BLaER1 treated with 17β-estradiol and CSF1 and Interleukin-3, amounts not matched to agents 10 nM and 100 nM (cell line): Measurements from ENCODE around the gene SLC66A1.

Source experiments
- H3K27ac ChIP-seq, 11 experiments: shearing (Covaris generic); formaldehyde crosslinking; 2 replicates each; pipeline ENCODE4 v1.8.1; 2022
- H3K27me3 ChIP-seq, 11 experiments: shearing (Covaris generic); formaldehyde crosslinking; 2 replicates each; pipeline ENCODE4 v1.8.1; 2022
- H3K36me3 ChIP-seq, 11 experiments: shearing (Covaris generic); formaldehyde crosslinking; 2 replicates each; pipeline ENCODE4 v1.8.1; 2022
- H3K4me1 ChIP-seq, 10 experiments: shearing (Covaris generic); formaldehyde crosslinking; 2 replicates each; pipeline ENCODE4 v1.8.1; 2022
- H3K4me2 ChIP-seq, 11 experiments: shearing (Covaris generic); formaldehyde crosslinking; 2 replicates each; pipeline ENCODE4 v1.8.1; 2022
- H3K4me3 ChIP-seq, 10 experiments: shearing (Covaris generic); formaldehyde crosslinking; 2 replicates each; pipeline ENCODE4 v1.8.1; 2022
- H3K9ac ChIP-seq, 11 experiments: shearing (Covaris generic); formaldehyde crosslinking; 2 replicates each; pipeline ENCODE4 v1.8.1; 2022
- H3K9me3 ChIP-seq, 11 experiments: shearing (Covaris generic); formaldehyde crosslinking; replicated peaks in 1 of 11; 2 replicates each; pipeline ENCODE4 v1.8.1; 2022
- H4K20me1 ChIP-seq, 11 experiments: shearing (Covaris generic); formaldehyde crosslinking; 2 replicates each; pipeline ENCODE4 v1.8.1; 2022
- Cebpa-rat ChIP-seq, 11 experiments: shearing (Covaris generic); IDR thresholded peaks; 2 replicates each; pipeline ENCODE4 v1.8.1; 2022

The SLC66A1 gene

GRCh38 chr1:19356266-19356665 is 44.1 kb downstream of the SLC66A1 start:
- Histone ChIP-seq H3K4me3 (no peak overlapping the region), H3K9me3 (no peaks in the 10 kb centered on the region), H3K36me3 (peaks cover 65 to 99% (median 86%) of the 10 kb centered on the region in 11 experiments), H3K27ac (no peak overlapping the region), H3K27me3 (no peaks in the 10 kb centered on the region), H4K20me1 (peaks cover 29 to 100% (median 79%) of the 10 kb centered on the region in 11 experiments), H3K4me1 (peaks cover 0 to 31% (median 27%) of the 10 kb centered on the region in 10 experiments; a peak in 14 of 20 replicates), H3K4me2 (no peak overlapping the region), H3K9ac (no peak overlapping the region)
- TF ChIP-seq Cebpa-rat (IDR thresholded peaks at IDR 0.05) = no peak

GRCh38 chr1:19357299-19357986 is 45.3 kb downstream of the SLC66A1 start:
- no peak overlapping the region for H3K27ac ChIP-seq
- H3K36me3 ChIP-seq = peaks cover 56 to 99% (median 77%) of the 10 kb centered on the region in 11 experiments
- no peaks in the 10 kb centered on the region for H3K9me3 ChIP-seq
- H3K4me1 ChIP-seq = peaks cover 0 to 43% (median 39%) of the 10 kb centered on the region in 10 experiments; a peak in 14 of 20 replicates
- no peak overlapping the region for H3K4me3 ChIP-seq
- H3K27me3 ChIP-seq = no peaks in the 10 kb centered on the region
- TF ChIP-seq Cebpa-rat (IDR thresholded peaks at IDR 0.05) = no peak
- H3K9ac ChIP-seq = no peak overlapping the region
- H3K4me2 ChIP-seq = no peak overlapping the region
- H4K20me1 ChIP-seq = peaks cover 41 to 100% (median 87%) of the 10 kb centered on the region in 11 experiments

- Histone ChIP-seq H3K4me2 (no peak overlapping the region), H3K4me1 (peaks cover 0 to 46% (median 41%) of the 10 kb centered on the region in 10 experiments; a peak in 14 of 20 replicates), H3K4me3 (no peak overlapping the region), H3K9me3 (no peaks in the 10 kb centered on the region), H3K27ac (no peak overlapping the region), H3K9ac (no peak overlapping the region), H3K36me3 (peaks cover 44 to 99% (median 75%) of the 10 kb centered on the region in 11 experiments), H4K20me1 (peaks cover 51 to 100% (median 89%) of the 10 kb centered on the region in 11 experiments), H3K27me3 (no peaks in the 10 kb centered on the region)
- no peak for TF ChIP-seq Cebpa-rat (IDR thresholded peaks at IDR 0.05)
These were observed 46.6 kb downstream of the SLC66A1 start for GRCh38 chr1:19358710-19359109.

- Histone ChIP-seq H3K9me3 (no peaks in the 10 kb centered on the region), H3K27me3 (no peaks in the 10 kb centered on the region), H3K27ac (no peak overlapping the region), H3K4me1 (peaks cover 0 to 46% (median 41%) of the 10 kb centered on the region in 10 experiments; a peak in 14 of 20 replicates), H3K9ac (no peak overlapping the region), H3K4me2 (peak overlapping the region in 8 of 11 experiments; percentile 3 to 77 (median 58); a peak in 14 of 22 replicates), H4K20me1 (peaks cover 54 to 100% (median 92%) of the 10 kb centered on the region in 11 experiments), H3K4me3 (no peak overlapping the region), H3K36me3 (peaks cover 38 to 99% (median 75%) of the 10 kb centered on the region in 11 experiments)
- TF ChIP-seq Cebpa-rat (IDR thresholded peaks at IDR 0.05) = no peak
These were observed 47.2 kb downstream of the SLC66A1 start for GRCh38 chr1:19359357-19359756.

GRCh38 chr1:19360016-19360415 is 47.9 kb downstream of the SLC66A1 start:
- Histone ChIP-seq H3K9me3 (no peaks in the 10 kb centered on the region), H3K4me2 (peak overlapping the region in 8 of 11 experiments; percentile 17 to 77 (median 58); a peak in 15 of 22 replicates), H3K27ac (no peak overlapping the region), H3K4me3 (no peak overlapping the region), H3K27me3 (no peaks in the 10 kb centered on the region), H3K9ac (no peak overlapping the region), H4K20me1 (peaks cover 54 to 100% (median 92%) of the 10 kb centered on the region in 11 experiments), H3K36me3 (peaks cover 36 to 99% (median 75%) of the 10 kb centered on the region in 11 experiments), H3K4me1 (peaks cover 0 to 41% (median 36%) of the 10 kb centered on the region in 10 experiments; a peak in 14 of 20 replicates)
- no peak for TF ChIP-seq Cebpa-rat (IDR thresholded peaks at IDR 0.05)

- Histone ChIP-seq H3K36me3 (peaks cover 33 to 99% (median 75%) of the 10 kb centered on the region in 11 experiments), H3K27ac (no peak overlapping the region), H3K4me2 (peak overlapping the region in 8 of 11 experiments; percentile 17 to 77 (median 58); a peak in 15 of 22 replicates), H3K4me1 (peaks cover 0 to 41% (median 36%) of the 10 kb centered on the region in 10 experiments; a peak in 14 of 20 replicates), H3K9ac (no peak overlapping the region), H3K27me3 (no peaks in the 10 kb centered on the region), H3K4me3 (no peak overlapping the region), H4K20me1 (peaks cover 54 to 100% (median 94%) of the 10 kb centered on the region in 11 experiments), H3K9me3 (no peaks in the 10 kb centered on the region)
- no peak for TF ChIP-seq Cebpa-rat (IDR thresholded peaks at IDR 0.05)
These were observed 48.3 kb downstream of the SLC66A1 start for GRCh38 chr1:19360432-19360831.

GRCh38 chr1:19360843-19361610 is 48.9 kb downstream of the SLC66A1 start:
- H3K4me3 ChIP-seq = no peak overlapping the region
- peaks cover 27 to 99% (median 74%) of the 10 kb centered on the region in 11 experiments for H3K36me3 ChIP-seq
- H3K27ac ChIP-seq = no peak overlapping the region
- H3K9me3 ChIP-seq = no peaks in the 10 kb centered on the region
- TF ChIP-seq Cebpa-rat (IDR thresholded peaks at IDR 0.05) = no peak
- H3K27me3 ChIP-seq = no peaks in the 10 kb centered on the region
- H3K4me2 ChIP-seq = peak overlapping the region in 8 of 11 experiments; percentile 35 to 77 (median 58); a peak in 16 of 22 replicates
- peaks cover 0 to 41% (median 36%) of the 10 kb centered on the region in 10 experiments; a peak in 14 of 20 replicates for H3K4me1 ChIP-seq
- H3K9ac ChIP-seq = no peak overlapping the region
- peaks cover 54 to 100% (median 97%) of the 10 kb centered on the region in 11 experiments for H4K20me1 ChIP-seq

- TF ChIP-seq Cebpa-rat (IDR thresholded peaks at IDR 0.05) = no peak
- no peak overlapping the region for H3K9ac ChIP-seq
- H3K4me3 ChIP-seq = no peak overlapping the region
- H3K4me2 ChIP-seq = peak overlapping the region in 8 of 11 experiments; percentile 4 to 77 (median 58); a peak in 11 of 22 replicates
- H3K27ac ChIP-seq = no peak overlapping the region
- peaks cover 56 to 100% (median 96%) of the 10 kb centered on the region in 11 experiments for H4K20me1 ChIP-seq
- no peaks in the 10 kb centered on the region for H3K27me3 ChIP-seq
- H3K36me3 ChIP-seq = peaks cover 21 to 99% (median 67%) of the 10 kb centered on the region in 11 experiments
- no peaks in the 10 kb centered on the region for H3K9me3 ChIP-seq
- peaks cover 0 to 41% (median 36%) of the 10 kb centered on the region in 10 experiments; a peak in 14 of 20 replicates for H3K4me1 ChIP-seq
These were observed 49.6 kb downstream of the SLC66A1 start for GRCh38 chr1:19361611-19362147.
